ENCODE measurements around the gene ZCCHC12. TPM values are rescaled to one million over a fixed set of nuclear protein-coding genes. Genes with fewer than 3 reads are reported as not detected.

The ZCCHC12 gene
- total RNA-seq (2014; rRNA removed; shearing (Covaris generic)), result not detected in 2 replicates

GRCh38 chrX:118823263-118824172, at the start of gene ZCCHC12:
Gene ZCCHC12, plus strand, starts transcription at chrX:118823824. Its CDS starts 1,421 bp downstream, at chrX:118825245.

Other genes starting within 250 kb of the ZCCHC12 start
- 9.0 and 12.7 TPM in 2 replicates for gene IL13RA1, start 96.2 kb upstream of the ZCCHC12 start, total RNA-seq (2014; rRNA removed; shearing (Covaris generic))
- 8.3 and 10.3 TPM in 2 replicates for gene LONRF3, start 150.8 kb downstream of the ZCCHC12 start, total RNA-seq (2014; rRNA removed; shearing (Covaris generic))
- gene CT47C1, start 249.2 kb downstream of the ZCCHC12 start, total RNA-seq (2014; rRNA removed; shearing (Covaris generic)), result not detected in 2 replicates

Measured in A375 (cell line).